AG04449 (cell line): Measurements from ENCODE around the gene SYT1.

ENCODE experiments used
- CTCF ChIA-PET: fragments of 350-600 bp; formaldehyde crosslinking; extraction: SDS; loops from one replicate; lab custom pipeline; 2021; ENCODE audit warnings: antibody characterized with exemption; lab: Yijun Ruan, JAX
- POLR2A ChIA-PET: fragments of 400-600, 350-600 bp; formaldehyde crosslinking; extraction: SDS; loops from one replicate; lab custom pipeline; 2020; ENCODE audit warnings: antibody characterized with exemption, inconsistent platforms; lab: Yijun Ruan, JAX
- DNase-seq: peaks from one replicate; pipeline ENCODE4 v3.0.0-alpha.2; 2010; ENCODE audit warnings: low read depth, low spot score
- H3K4me3 ChIP-seq: 2 replicates; pipeline ENCODE4 v1.5.1; 2011; ENCODE audit warnings: low read depth, mild to moderate bottlenecking, control low read depth, low read length
- TF ChIP-seq, protein P1 (sequence below): IDR thresholded peaks from one replicate; pipeline ENCODE4 v1.5.1; 2011; ENCODE audit warnings: mild to moderate bottlenecking, moderate library complexity, low read length, control low read depth, inconsistent platforms; ENCODE audit not compliant: insufficient read depth; ENCODE audit errors: missing control alignments

The SYT1 gene

DNA sequence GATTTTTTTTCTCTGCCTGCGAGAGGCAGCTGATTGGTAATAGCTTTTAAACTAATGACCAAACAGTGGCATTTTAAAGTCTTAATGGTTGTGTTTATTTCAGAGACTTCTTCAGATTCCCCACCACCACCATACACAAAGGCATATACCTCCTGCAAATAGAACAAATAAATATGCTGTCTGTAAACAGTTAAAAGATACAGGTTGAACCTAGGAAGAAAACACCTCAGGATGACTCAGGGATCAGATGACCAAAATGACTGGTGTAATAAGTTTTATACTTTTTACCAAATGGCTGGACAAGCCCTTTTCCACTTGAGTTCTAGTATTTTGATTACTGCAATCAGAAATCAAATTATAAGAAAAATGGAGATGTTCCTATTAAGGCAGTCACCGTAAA is 462.1 kb downstream of the SYT1 start:
- TF ChIP-seq, protein P1, sequence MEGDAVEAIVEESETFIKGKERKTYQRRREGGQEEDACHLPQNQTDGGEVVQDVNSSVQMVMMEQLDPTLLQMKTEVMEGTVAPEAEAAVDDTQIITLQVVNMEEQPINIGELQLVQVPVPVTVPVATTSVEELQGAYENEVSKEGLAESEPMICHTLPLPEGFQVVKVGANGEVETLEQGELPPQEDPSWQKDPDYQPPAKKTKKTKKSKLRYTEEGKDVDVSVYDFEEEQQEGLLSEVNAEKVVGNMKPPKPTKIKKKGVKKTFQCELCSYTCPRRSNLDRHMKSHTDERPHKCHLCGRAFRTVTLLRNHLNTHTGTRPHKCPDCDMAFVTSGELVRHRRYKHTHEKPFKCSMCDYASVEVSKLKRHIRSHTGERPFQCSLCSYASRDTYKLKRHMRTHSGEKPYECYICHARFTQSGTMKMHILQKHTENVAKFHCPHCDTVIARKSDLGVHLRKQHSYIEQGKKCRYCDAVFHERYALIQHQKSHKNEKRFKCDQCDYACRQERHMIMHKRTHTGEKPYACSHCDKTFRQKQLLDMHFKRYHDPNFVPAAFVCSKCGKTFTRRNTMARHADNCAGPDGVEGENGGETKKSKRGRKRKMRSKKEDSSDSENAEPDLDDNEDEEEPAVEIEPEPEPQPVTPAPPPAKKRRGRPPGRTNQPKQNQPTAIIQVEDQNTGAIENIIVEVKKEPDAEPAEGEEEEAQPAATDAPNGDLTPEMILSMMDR, result no peak
- ChIA-PET CTCF (no interaction called here), POLR2A (no interaction called here)
- DNase-seq, result no peak
- H3K4me3 ChIP-seq, result no peak overlapping the region

DNA sequence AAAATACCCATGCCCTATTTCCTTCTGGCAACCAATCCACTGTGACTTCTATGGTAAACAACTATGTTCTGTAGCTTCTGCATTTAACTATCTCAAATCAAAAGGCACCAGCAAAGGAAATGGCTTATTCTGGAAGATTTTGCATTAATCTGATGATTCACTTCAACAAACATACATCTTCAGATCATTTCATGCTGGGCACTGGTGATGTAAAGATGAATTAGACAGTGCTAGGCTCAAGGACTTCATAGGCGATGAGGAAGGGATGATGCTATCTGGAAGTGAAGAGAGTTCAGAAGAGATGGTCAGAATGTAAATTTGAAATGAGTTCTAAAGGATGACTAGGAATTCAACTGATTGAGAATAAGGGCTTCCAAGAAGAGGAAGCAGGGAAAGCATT is 462.9 kb downstream of the SYT1 start:
- ChIA-PET POLR2A (no interaction called here), CTCF (no interaction called here)
- H3K4me3 ChIP-seq, result no peak overlapping the region
- TF ChIP-seq, protein P1, result no peak
- no peak for DNase-seq

DNA sequence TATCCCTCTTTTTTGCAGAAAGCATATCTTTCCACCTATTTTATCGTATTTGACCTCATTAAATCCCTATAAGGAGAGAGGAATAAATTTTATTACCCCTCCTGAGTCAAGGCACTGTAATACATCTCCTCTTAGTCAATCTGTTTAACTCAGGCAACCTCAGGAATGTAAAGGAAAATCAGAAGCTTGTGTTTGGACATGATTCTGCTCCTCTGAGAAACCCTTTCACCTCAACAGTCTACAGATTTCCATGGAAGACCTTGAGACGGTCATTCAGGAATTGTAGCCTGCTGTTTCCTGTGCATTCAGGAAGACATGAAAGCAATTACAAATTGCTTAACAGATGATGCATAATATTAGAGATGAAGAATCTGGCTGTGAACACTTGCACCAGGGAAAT is 465.4 kb downstream of the SYT1 start:
- TF ChIP-seq, protein P1, result no peak
- DNase-seq, result peak; percentile 4
- ChIA-PET POLR2A (no interaction called here), CTCF (no interaction called here)
- H3K4me3 ChIP-seq, result no peak overlapping the region

DNA sequence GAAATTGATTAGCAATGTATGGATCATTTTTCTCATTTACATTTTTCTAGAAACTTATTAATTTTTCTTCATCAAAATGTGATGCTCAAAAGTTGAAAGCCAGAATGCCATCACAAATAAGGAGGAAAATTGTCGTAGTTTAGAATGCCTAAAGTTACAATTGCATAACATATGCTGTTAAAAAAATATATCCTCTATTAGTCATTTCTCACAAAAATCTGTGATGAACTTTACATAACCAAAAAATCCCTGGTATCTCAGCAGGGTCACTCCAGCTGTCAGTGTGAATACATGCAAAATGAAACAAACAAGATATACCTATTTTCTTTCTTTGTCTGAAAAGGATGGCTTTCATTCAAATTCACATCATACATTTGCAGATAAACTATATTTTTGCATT is 467.3 kb downstream of the SYT1 start:
- CTCF ChIA-PET, result no interaction called here
- peak; percentile 9 for DNase-seq
- TF ChIP-seq, protein P1, result no peak

DNA sequence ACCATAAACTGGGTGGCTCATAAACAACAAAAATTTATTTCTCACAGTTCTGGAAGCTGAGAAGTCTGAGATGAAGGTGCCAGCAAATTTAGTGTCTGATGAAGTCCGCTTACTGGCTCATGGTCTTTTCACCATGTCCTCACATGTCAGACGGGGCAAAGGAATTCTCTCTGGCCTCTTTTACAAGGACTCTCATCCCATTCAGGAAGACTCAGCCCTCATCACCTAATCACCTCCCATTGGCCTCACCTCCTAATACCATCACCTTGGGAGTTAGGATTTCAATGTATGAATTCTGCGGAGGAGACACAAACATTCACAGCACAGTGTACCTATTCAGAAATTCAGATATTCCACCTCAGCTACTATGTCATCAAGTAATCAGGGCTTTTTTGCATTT is 468.6 kb downstream of the SYT1 start:
- ChIA-PET POLR2A (no interaction called here), CTCF (no interaction called here)
- H3K4me3 ChIP-seq, result no peak overlapping the region
- TF ChIP-seq, protein P1, result no peak
- no peak for DNase-seq

More for the DNA sequence above, 467.3 kb downstream of the SYT1 start:
- POLR2A ChIA-PET, result no interaction called here
- H3K4me3 ChIP-seq, result no peak overlapping the region

DNA sequence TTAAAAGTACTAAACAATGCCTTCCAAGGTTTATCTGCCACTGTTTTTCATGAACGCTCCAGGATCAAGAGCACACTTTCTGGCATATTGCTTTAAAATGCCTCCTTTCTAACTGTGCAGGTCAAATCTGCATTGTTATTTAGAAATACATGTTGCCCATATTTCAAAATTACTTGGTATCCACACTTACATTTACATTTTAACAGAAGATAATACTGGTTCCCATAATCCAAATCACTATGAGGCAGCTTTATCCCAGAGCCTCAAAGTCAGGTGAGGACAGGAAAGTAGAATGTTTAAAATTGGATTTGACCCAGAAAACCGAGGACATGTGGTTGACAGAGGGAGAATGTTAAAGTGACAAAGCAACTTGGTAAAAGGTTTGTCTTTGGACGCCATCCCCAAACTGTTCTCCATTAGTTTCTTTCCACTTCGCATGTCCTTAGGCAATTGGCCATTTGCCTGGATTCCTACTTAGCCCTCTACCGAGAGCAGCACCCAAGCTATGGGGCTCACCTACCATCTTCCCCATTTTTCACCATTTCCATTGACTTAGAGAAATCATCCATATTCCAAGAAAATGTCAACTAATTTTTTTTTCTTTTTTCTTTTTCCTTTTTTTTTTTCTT is 473.2 kb downstream of the SYT1 start:
- H3K4me3 ChIP-seq, result no peak overlapping the region
- TF ChIP-seq, protein P1, result no peak
- ChIA-PET POLR2A (no interaction called here), CTCF (interaction anchor here (0.6 kb wide), 1 partner anchor 945 kb away, joined by 3 read pairs; no protein-coding TSS in a partner anchor)
- no peak for DNase-seq
